Measurements from ENCODE around the gene RAB3D. TPM values are rescaled to one million over a fixed set of nuclear protein-coding genes. Genes with fewer than 3 reads are reported as not detected.
A peak's percentile ranks its signal among the peaks of the same experiment; 100 is the strongest.
"Not testable (repeated sequence)": the region's sequence is repeated elsewhere in the genome, so short reads cannot be mapped to it uniquely, and the experiment has no call there.

The RAB3D gene
- total and polyA plus RNA-seq, 2 experiments from 2014 or later, result 3.8 to 21.2 TPM

GRCh38 chr19:11321191-11322126 lies 18.0 kb downstream of the RAB3D start:
- Histone ChIP-seq H3K4me3 (no peak overlapping the region), H3K79me2 (replicated peaks; ENCODE audit: insufficient read depth) (no peaks in the 10 kb centered on the region), H3K9me2 (ENCODE audit: insufficient read depth) (no peaks in the 10 kb centered on the region), H3F3A (replicated peaks; ENCODE audit: low read depth) (no peaks in the 10 kb centered on the region; the same call in 1 of the 2 replicates), H4K20me1 (replicated peaks; ENCODE audit: insufficient read depth) (no peaks in the 10 kb centered on the region), H3K36me3 (ENCODE audit: insufficient read depth) (no peaks in the 10 kb centered on the region), H3K27ac (ENCODE audit: low read depth) (0 out of 2 replicates have a peak overlapping the region, but pooled peaks have one; percentile 27), H2AFZ (no peak overlapping the region), H3K27me3 (ENCODE audit: insufficient read depth) (no peaks in the 10 kb centered on the region), H3K4me2 (no peak overlapping the region), H3K4me1 (ENCODE audit: insufficient read depth) (no peaks in the 10 kb centered on the region; the same call in 1 of the 2 replicates)
- ATAC-seq (peak; percentile 33), DNase-seq (ENCODE audit: low spot score) (peak; percentile 48)
- no peaks in the 10 kb centered on the region; the same call in 2 of the 3 replicates for H3K36me3 Mint-ChIP-seq (ENCODE audit: low read depth)
- TF ChIP-seq NANOG (IDR thresholded peaks at IDR 0.05; ENCODE audit: borderline replicate concordance) (no peak), CTCF (conservative IDR thresholded peaks at IDR 0.05; ENCODE audit: low read depth in 2 of 2) (peak; percentile 41 to 57)
- H3K27ac Mint-ChIP-seq, result peak overlapping the region; percentile 17; the same call in 1 of the 2 replicates
- H3K27me3 Mint-ChIP-seq (ENCODE audit: insufficient read depth, low read depth, poor library complexity), result peaks cover 10% of the 10 kb centered on the region
- peaks cover 15% of the 10 kb centered on the region for H3K4me1 Mint-ChIP-seq
- H3K4me3 Mint-ChIP-seq, result no peak overlapping the region
- H3K9me3 Mint-ChIP-seq, result no peaks in the 10 kb centered on the region

- not testable (repeated sequence) for H3K27ac ChIP-seq (ENCODE audit: low read depth); H2AFZ ChIP-seq; H3K79me2 ChIP-seq (replicated peaks; ENCODE audit: insufficient read depth); H3K36me3 Mint-ChIP-seq (ENCODE audit: low read depth); H3K4me1 ChIP-seq (ENCODE audit: insufficient read depth); DNase-seq (ENCODE audit: low spot score); H3K4me3 Mint-ChIP-seq; H3K27me3 ChIP-seq (ENCODE audit: insufficient read depth); H4K20me1 ChIP-seq (replicated peaks; ENCODE audit: insufficient read depth); H3K4me2 ChIP-seq; H3K27me3 Mint-ChIP-seq (ENCODE audit: insufficient read depth, low read depth, poor library complexity); H3K9me2 ChIP-seq (ENCODE audit: insufficient read depth); H3K4me3 ChIP-seq; H3F3A ChIP-seq (replicated peaks; ENCODE audit: low read depth); H3K9me3 Mint-ChIP-seq; H3K27ac Mint-ChIP-seq; H3K36me3 ChIP-seq (ENCODE audit: insufficient read depth); ATAC-seq
- peaks cover 15% of the 10 kb centered on the region for H3K4me1 Mint-ChIP-seq
Observed at GRCh38 chr19:11320278-11320995, 19.0 kb downstream of the RAB3D start.

- no peaks in the 10 kb centered on the region for H3K79me2 ChIP-seq (replicated peaks; ENCODE audit: insufficient read depth)
- no peak for TF ChIP-seq EZH2 (IDR thresholded peaks at IDR 0.05; ENCODE audit: low read depth, unreplicated experiment)
- no peak for TF ChIP-seq STAT1 (IDR thresholded peaks at IDR 0.05; ENCODE audit: unreplicated experiment)
- TF ChIP-seq NANOG (IDR thresholded peaks at IDR 0.05; ENCODE audit: borderline replicate concordance), result no peak
- TF ChIP-seq ZNF114 (CRISPR knock-in tag; IDR thresholded peaks at IDR 0.05), result no peak
- TF ChIP-seq ZNF462 (CRISPR knock-in tag; IDR thresholded peaks at IDR 0.05), result no peak
Observed at GRCh38 chr19:11306337-11306736, 33.1 kb downstream of the RAB3D start.

More at GRCh38 chr19:11306337-11306736, 33.1 kb downstream of the RAB3D start:
- no peak for DNase-seq (ENCODE audit: low spot score)
- Histone ChIP-seq H3K27me3 (ENCODE audit: insufficient read depth) (no peaks in the 10 kb centered on the region), H3K36me3 (ENCODE audit: insufficient read depth) (no peaks in the 10 kb centered on the region), H3K4me3 (no peak overlapping the region), H3K4me1 (ENCODE audit: insufficient read depth) (no peaks in the 10 kb centered on the region), H3K9me2 (ENCODE audit: insufficient read depth) (no peaks in the 10 kb centered on the region), H3K4me2 (no peak overlapping the region), H3F3A (replicated peaks; ENCODE audit: low read depth) (no peaks in the 10 kb centered on the region), H3K27ac (ENCODE audit: low read depth) (no peak overlapping the region), H4K20me1 (replicated peaks; ENCODE audit: insufficient read depth) (no peaks in the 10 kb centered on the region), H2AFZ (no peak overlapping the region)
- no peak overlapping the region for H3K27ac Mint-ChIP-seq
- H3K9me3 Mint-ChIP-seq, result peaks cover 2% of the 10 kb centered on the region; the same call in 2 of the 3 replicates
- no peak for ATAC-seq
- peaks cover 8% of the 10 kb centered on the region for H3K27me3 Mint-ChIP-seq (ENCODE audit: insufficient read depth, low read depth, poor library complexity)
- H3K4me1 Mint-ChIP-seq, result no peaks in the 10 kb centered on the region
- no peaks in the 10 kb centered on the region for H3K36me3 Mint-ChIP-seq (ENCODE audit: low read depth)
- H3K4me3 Mint-ChIP-seq, result no peak overlapping the region
